ENCODE results near the gene PHF1. TPM values are rescaled to one million over a fixed set of nuclear protein-coding genes. Genes with fewer than 3 reads are reported as not detected.

PHF1 gene
- total RNA-seq, 4 donors from 2014 or later = 63.3 to 101 (median 83.3) TPM

GRCh38 chr6:33432546-33432945 lies 21.7 kb downstream of the PHF1 start:
- Histone ChIP-seq H3K36me3 (peaks cover 1 to 36% (median 8%) of the 10 kb centered on the region in 3 donors), H3K9me3 (no peaks in the 10 kb centered on the region), H3K4me3 (no peak overlapping the region), H3K4me1 (peaks cover 0 to 59% (median 24%) of the 10 kb centered on the region in 4 donors), H3K27me3 (no peaks in the 10 kb centered on the region), H3K27ac (no peak overlapping the region)
- TF ChIP-seq EP300 (IDR thresholded peaks at IDR 0.05) = no peak
- no peak for TF ChIP-seq POLR2A (IDR thresholded peaks at IDR 0.05)
- no peak for TF ChIP-seq CTCF (IDR thresholded peaks at IDR 0.05)
- WGBS, 2 donors = 72 to 74% methylated on average over 10 of the region's 10 CpGs
- no peak for DNase-seq (ENCODE audit: low spot score in 2 of 2)

GRCh38 chr6:33433001-33433543 lies 22.3 kb downstream of the PHF1 start:
- Histone ChIP-seq H3K4me3 (no peak overlapping the region), H3K36me3 (peaks cover 4 to 41% (median 8%) of the 10 kb centered on the region in 3 donors), H3K4me1 (peaks cover 0 to 58% (median 24%) of the 10 kb centered on the region in 4 donors), H3K9me3 (no peaks in the 10 kb centered on the region), H3K27ac (peak overlapping the region in 1 of 4 donors; percentile 39), H3K27me3 (no peaks in the 10 kb centered on the region)
- WGBS, 2 donors = 87 to 88% methylated on average over 1 of the region's 1 CpG
- DNase-seq (ENCODE audit: low spot score in 2 of 2) = no peak
- TF ChIP-seq CTCF (IDR thresholded peaks at IDR 0.05) (no peak), POLR2A (IDR thresholded peaks at IDR 0.05) (no peak), EP300 (IDR thresholded peaks at IDR 0.05) (no peak)

- no peak for DNase-seq (ENCODE audit: low spot score in 2 of 2)
- WGBS, 2 donors = 17 to 20% methylated on average over 16 of the region's 17 CpGs
- peak overlapping the region in 2 of 4 donors; percentile 34 to 42 for H3K27ac ChIP-seq
These were observed 22.9 kb downstream of the PHF1 start for GRCh38 chr6:33433544-33434191.

GRCh38 chr6:33434961-33435360 lies 24.1 kb downstream of the PHF1 start:
- Histone ChIP-seq H3K4me3 (no peak overlapping the region), H3K27me3 (no peaks in the 10 kb centered on the region), H3K4me1 (peaks cover 0 to 39% (median 18%) of the 10 kb centered on the region in 4 donors), H3K27ac (no peak overlapping the region), H3K9me3 (no peaks in the 10 kb centered on the region), H3K36me3 (peaks cover 4 to 57% (median 8%) of the 10 kb centered on the region in 3 donors)
- 78 to 89% methylated on average over 4 of the region's 4 CpGs for WGBS, 2 donors
- TF ChIP-seq POLR2A (IDR thresholded peaks at IDR 0.05) = no peak
- no peak for TF ChIP-seq CTCF (IDR thresholded peaks at IDR 0.05)
- no peak for TF ChIP-seq EP300 (IDR thresholded peaks at IDR 0.05)
- DNase-seq (ENCODE audit: low spot score in 2 of 2) = no peak

More at GRCh38 chr6:33433544-33434191, 22.9 kb downstream of the PHF1 start:
- Histone ChIP-seq H3K9me3 (no peaks in the 10 kb centered on the region), H3K4me3 (no peak overlapping the region), H3K36me3 (peaks cover 4 to 47% (median 8%) of the 10 kb centered on the region in 3 donors), H3K4me1 (peaks cover 0 to 52% (median 22%) of the 10 kb centered on the region in 4 donors), H3K27me3 (no peaks in the 10 kb centered on the region)
- TF ChIP-seq EP300 (IDR thresholded peaks at IDR 0.05) (no peak), POLR2A (IDR thresholded peaks at IDR 0.05) (no peak), CTCF (IDR thresholded peaks at IDR 0.05) (no peak)

- Histone ChIP-seq H3K27ac (no peak overlapping the region), H3K9me3 (no peaks in the 10 kb centered on the region), H3K36me3 (peaks cover 4 to 83% (median 11%) of the 10 kb centered on the region in 3 donors), H3K27me3 (no peaks in the 10 kb centered on the region), H3K4me1 (peaks cover 0 to 12% (median 0%) of the 10 kb centered on the region in 4 donors), H3K4me3 (no peak overlapping the region)
- TF ChIP-seq CTCF (IDR thresholded peaks at IDR 0.05) = no peak
- no peak for TF ChIP-seq EP300 (IDR thresholded peaks at IDR 0.05)
- TF ChIP-seq POLR2A (IDR thresholded peaks at IDR 0.05) = no peak
- 94% methylated on average over 17 to 18 of the region's 18 CpGs for WGBS, 2 donors
- no peak for DNase-seq (ENCODE audit: low spot score in 2 of 2)
These were observed 26.9 kb downstream of the PHF1 start for GRCh38 chr6:33437666-33438065.

Measured in tibial nerve (tissue), 4 donors.